ENCODE data around the gene SLC35C1.
"Not testable (repeated sequence)": the region's sequence is repeated elsewhere in the genome, so short reads cannot be mapped to it uniquely, and the experiment has no call there.

Gene SLC35C1

DNA sequence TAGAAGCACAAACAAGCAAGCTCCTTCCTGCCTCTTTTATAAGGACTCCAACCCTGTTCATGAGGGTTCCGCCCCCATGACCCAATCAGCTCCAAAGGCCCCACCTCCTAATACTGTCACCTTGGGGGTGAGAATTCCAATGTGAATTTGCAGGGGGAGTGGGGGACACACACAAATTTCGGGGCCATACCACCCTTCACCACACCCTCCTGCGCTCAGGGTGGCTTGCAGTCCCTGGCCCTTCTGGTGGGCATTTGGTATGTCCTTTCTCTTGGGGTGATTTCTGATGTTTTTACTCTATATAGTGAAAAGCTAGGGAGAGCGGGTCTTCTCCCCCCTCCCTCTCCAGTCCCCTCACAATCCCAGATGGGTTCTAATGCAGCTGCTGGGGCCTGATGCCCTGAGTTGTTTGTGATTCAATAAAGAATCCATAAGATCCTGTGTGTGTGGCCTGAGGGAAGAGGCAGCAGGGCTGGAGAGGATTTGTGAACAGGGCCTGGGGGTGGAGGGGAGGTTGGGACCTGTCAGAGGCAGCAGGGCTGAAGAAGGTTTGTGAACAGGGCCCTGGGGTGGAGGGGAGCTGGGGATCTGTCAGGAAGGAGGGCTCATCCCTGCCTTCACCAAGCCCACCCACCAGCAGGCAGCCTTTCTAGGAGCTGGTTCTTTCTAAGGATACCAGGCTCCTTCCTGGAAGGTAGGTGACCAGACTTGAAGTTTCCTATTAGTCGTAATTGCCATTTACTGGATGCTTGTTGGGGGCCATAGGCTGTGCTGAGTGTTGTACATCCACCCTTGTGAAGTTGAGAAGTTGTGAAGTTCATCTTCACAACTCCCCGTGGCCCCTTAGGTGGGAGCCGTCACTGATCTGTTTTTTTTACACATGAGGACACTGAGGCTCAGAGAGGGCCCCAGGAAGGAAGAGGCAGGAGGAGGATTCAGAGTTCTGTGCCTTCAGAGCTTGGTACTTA lies 7.9 kb downstream of the SLC35C1 start:
- TF ChIP-seq, protein P1, sequence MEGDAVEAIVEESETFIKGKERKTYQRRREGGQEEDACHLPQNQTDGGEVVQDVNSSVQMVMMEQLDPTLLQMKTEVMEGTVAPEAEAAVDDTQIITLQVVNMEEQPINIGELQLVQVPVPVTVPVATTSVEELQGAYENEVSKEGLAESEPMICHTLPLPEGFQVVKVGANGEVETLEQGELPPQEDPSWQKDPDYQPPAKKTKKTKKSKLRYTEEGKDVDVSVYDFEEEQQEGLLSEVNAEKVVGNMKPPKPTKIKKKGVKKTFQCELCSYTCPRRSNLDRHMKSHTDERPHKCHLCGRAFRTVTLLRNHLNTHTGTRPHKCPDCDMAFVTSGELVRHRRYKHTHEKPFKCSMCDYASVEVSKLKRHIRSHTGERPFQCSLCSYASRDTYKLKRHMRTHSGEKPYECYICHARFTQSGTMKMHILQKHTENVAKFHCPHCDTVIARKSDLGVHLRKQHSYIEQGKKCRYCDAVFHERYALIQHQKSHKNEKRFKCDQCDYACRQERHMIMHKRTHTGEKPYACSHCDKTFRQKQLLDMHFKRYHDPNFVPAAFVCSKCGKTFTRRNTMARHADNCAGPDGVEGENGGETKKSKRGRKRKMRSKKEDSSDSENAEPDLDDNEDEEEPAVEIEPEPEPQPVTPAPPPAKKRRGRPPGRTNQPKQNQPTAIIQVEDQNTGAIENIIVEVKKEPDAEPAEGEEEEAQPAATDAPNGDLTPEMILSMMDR (IDR thresholded peaks at IDR 0.05), result no peak
- no peak for TF ChIP-seq ZFX (IDR thresholded peaks at IDR 0.05; ENCODE audit: borderline replicate concordance)
- H3K27ac ChIP-seq, result no peak overlapping the region

DNA sequence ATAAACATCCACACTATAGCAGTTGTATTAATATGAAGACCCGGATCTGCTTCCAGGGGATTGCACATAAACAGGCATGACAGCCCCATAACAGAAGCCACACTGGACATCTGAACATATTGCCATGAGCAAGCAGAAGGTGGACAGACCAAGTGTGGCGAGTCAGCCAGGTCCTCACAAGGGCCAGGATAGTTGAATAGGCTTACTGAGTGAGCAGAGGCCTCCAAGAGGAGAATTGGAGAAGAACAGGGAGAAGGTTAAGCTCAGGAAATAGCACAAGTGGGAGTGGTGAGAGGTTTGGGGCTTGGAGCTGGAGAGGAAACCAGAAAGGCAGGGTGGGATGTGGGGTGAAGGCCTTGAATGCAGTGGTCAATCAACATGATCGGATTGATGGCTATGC lies 10.8 kb downstream of the SLC35C1 start:
- no peak overlapping the region for H3K27ac ChIP-seq
- TF ChIP-seq, protein P1 (IDR thresholded peaks at IDR 0.05), result no peak
- no peak for TF ChIP-seq ZFX (IDR thresholded peaks at IDR 0.05; ENCODE audit: borderline replicate concordance)

DNA sequence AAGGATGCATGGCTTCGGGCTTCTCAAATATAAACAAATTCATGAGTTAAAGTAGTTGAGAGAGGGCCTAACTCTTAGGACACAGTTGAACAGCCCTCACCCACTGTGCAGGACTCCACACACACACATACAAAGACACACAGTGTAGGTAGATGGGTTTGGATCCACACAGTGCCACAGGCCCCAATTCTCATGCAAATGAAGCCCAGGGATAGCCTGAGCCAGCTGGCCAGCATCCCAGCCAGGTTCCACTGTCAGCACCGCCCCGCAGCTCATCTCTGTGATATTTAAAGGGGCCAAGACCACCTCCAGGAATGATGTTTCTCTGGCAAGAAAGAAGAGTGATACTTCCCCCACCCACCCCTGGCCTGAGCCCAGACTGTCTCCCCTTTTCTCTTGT lies 11.7 kb downstream of the SLC35C1 start:
- H3K27ac ChIP-seq, result no peak overlapping the region
- TF ChIP-seq ZFX (IDR thresholded peaks at IDR 0.05; ENCODE audit: borderline replicate concordance), result no peak
- TF ChIP-seq, protein P1 (IDR thresholded peaks at IDR 0.05), result no peak

DNA sequence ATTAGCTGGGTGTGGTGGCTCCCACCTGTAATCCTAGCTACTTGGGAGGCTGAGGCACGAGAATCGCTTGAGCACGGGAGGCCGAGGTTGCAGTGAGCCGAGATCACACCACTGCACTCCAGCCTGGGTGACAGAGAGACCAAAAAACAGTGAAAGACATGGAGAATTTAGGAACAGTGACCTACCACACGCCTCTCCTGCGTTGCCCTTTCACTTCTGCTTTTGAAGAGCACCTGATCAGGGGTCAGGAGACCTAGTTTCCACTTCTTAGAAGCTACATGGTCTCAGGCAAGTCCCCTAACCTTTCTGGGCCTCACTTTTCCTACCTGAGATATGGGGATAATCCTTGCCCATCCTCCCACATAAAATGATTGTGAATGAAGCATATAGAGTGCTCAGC lies 12.2 kb downstream of the SLC35C1 start:
- no peak overlapping the region for H3K27ac ChIP-seq
- no peak for TF ChIP-seq ZFX (IDR thresholded peaks at IDR 0.05; ENCODE audit: borderline replicate concordance)

DNA sequence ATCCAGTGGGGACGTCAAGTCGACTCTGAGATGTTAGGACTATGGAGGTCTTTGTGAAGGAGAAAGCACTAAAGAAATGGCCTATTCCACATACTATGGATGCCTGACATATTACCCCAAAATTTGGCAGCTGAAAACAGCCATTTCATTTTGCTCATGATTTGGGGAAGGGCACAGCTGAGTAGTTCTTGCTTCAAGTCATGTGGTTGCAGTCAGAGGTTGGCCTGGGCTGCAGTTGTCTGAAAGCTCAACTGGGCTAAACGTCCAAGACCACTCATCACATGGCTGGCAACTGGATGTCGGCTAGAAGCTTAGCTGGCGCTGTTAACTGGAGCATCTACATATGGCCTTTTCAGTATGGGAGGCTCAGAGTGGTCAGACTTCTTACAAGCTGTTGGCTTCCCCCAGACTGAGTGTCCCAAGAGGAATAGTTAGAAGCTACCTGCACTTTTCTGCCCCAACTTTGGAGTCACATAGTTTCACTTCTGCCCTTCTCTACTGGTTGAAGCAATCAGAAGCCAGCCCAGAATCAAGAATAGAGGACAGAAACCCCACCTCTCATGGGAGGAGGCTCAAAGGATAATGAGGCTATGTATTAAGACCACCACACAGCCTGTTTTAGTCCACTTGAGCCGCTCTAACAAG lies 14.1 kb downstream of the SLC35C1 start:
- TF ChIP-seq, protein P1 (IDR thresholded peaks at IDR 0.05), result no peak
- no peak for TF ChIP-seq ZFX (IDR thresholded peaks at IDR 0.05; ENCODE audit: borderline replicate concordance)
- no peak overlapping the region for H3K27ac ChIP-seq

DNA sequence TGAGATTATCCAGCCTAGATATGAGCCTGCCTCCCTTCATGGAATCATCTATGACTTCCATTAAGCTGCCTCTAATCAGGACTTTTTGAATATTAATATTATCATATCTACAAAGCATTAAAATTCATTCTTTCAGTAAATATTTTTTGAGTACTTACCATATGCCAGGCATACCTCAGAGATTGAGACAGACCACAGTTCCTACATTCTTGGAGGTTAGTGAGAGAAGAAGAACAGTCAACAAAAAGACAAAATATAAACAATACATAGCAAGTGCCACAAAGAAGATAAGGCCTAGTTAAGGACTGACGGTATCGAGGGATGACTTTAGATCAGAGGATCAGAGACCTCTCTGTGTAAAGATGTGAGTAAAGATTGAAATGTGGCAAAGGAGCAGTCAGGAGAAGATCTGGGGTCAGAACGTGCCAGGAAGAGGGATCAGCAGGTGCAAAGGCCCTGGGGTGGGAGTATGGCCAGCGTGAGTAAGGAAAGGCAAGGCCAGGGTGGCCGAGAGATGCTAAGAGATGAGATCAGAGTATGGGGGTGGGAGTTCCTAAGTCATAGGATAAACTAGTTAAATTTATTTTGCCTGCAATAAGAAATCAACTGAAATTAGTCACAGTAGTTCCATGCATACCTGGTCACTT lies 15.4 kb downstream of the SLC35C1 start:
- TF ChIP-seq, protein P1 (IDR thresholded peaks at IDR 0.05), result no peak
- no peak for TF ChIP-seq ZFX (IDR thresholded peaks at IDR 0.05; ENCODE audit: borderline replicate concordance)
- H3K27ac ChIP-seq, result no peak overlapping the region

DNA sequence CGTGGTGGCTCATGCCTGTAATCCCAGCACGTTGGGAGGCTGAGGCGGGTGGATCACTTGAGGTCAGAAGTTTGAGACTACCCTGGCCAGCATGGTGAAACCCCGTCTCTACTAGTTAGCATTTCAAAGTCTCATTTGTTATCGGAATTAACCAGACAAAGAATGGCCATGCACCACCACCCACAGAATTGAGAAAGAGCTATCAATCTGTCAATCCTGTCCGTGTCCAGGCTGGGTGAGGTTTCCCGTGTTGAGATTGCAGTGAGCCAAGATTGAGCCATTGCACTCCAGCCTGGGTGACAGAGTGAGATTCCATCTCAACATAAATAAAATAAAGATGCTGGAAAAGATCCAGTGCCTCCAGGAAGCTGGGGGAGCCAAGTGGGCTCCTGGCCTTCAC lies 21.5 kb downstream of the SLC35C1 start:
- H3K27ac ChIP-seq, result not testable (repeated sequence)

DNA sequence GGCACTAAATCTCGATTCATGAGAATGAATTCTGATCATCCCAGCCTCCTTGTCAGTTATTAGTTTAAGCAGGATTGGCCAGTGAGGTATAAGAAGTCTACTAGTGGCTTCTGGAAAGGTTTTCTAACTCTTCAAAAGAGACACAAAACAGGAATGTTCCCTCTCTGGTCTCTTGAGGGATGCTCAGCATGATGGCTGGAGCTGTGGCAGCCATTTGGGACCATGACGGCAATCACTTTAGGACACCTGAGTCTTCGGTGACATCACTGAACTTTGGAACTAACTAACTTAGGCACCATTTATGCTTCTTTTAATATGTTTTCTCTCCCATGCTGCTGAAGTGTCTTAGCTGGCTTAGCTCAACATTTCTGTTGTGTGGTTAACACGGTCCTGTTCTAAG lies 22.2 kb downstream of the SLC35C1 start:
- TF ChIP-seq, protein P1 (IDR thresholded peaks at IDR 0.05), result no peak
- no peak for TF ChIP-seq ZFX (IDR thresholded peaks at IDR 0.05; ENCODE audit: borderline replicate concordance)
- H3K27ac ChIP-seq, result no peak overlapping the region

Data from 22Rv1 (cell line).